Astrocyte (in vitro differentiated cells and primary cell): ENCODE measurements around the gene RASA2. TPM values are rescaled to one million over a fixed set of nuclear protein-coding genes. Genes with fewer than 3 reads are reported as not detected.
"Not testable (repeated sequence)": the region's sequence is repeated elsewhere in the genome, so short reads cannot be mapped to it uniquely, and the experiment has no call there.

Experiments
- DNase-seq: peaks from one replicate; pipeline ENCODE4 v3.0.0-alpha.2; 2010; ENCODE audit warnings: low read depth
- FAIRE-seq: peaks from 2 replicates; lab custom pipeline; 2011; peaks lifted over from hg19 to GRCh38; lab: Jason Lieb, UNC
- H2AFZ ChIP-seq: 2 replicates; pipeline ENCODE4 v1.6.0; 2012; ENCODE audit warnings: low read depth, low read length, inconsistent platforms
- H3K27ac ChIP-seq: 2 replicates; pipeline ENCODE4 v1.5.1; 2011; ENCODE audit warnings: low read depth, low read length, inconsistent platforms
- H3K27me3 ChIP-seq: 2 replicates; pipeline ENCODE4 v1.6.0; 2011; ENCODE audit warnings: low read length, inconsistent platforms; ENCODE audit not compliant: insufficient read depth
- H3K36me3 ChIP-seq: 2 replicates; pipeline ENCODE4 v1.5.1; 2011; ENCODE audit warnings: low read length, inconsistent platforms; ENCODE audit not compliant: insufficient read depth
- H3K4me1 ChIP-seq: 2 replicates; pipeline ENCODE4 v1.5.1; 2011; ENCODE audit warnings: low read length, inconsistent platforms; ENCODE audit not compliant: insufficient read depth
- H3K4me2 ChIP-seq: 2 replicates; pipeline ENCODE4 v1.6.0; 2012; ENCODE audit warnings: low read length, inconsistent platforms
- H3K4me3 ChIP-seq: 2 replicates; pipeline ENCODE4 v1.5.1; 2011; ENCODE audit warnings: low read depth, mild to moderate bottlenecking, low read length, inconsistent platforms; ENCODE audit not compliant: insufficient read depth
- H3K79me2 ChIP-seq: 2 replicates; pipeline ENCODE4 v1.6.0; 2012; ENCODE audit warnings: mild to moderate bottlenecking, low read length, inconsistent platforms; ENCODE audit not compliant: insufficient read depth
- H3K9ac ChIP-seq: 2 replicates; pipeline ENCODE4 v1.6.0; 2012; ENCODE audit warnings: mild to moderate bottlenecking, low read length, inconsistent platforms
- H3K9me3 ChIP-seq: 2 replicates; pipeline ENCODE4 v1.5.1; 2012; ENCODE audit warnings: low read depth, mild to moderate bottlenecking, low read length, inconsistent platforms; ENCODE audit not compliant: insufficient read depth
- H4K20me1 ChIP-seq: 2 replicates; pipeline ENCODE4 v1.6.0; 2012; ENCODE audit warnings: low read length, inconsistent platforms; ENCODE audit not compliant: insufficient read depth
- H3K27ac Mint-ChIP-seq: one replicate; pipeline ENCODE4 v1.8.0; 2021; ENCODE audit warnings: mild to moderate bottlenecking, mixed read lengths; ENCODE audit not compliant: unreplicated experiment
- H3K27me3 Mint-ChIP-seq: one replicate; pipeline ENCODE4 v1.8.0; 2021; ENCODE audit warnings: low read depth, mixed read lengths; ENCODE audit not compliant: unreplicated experiment
- H3K36me3 Mint-ChIP-seq: one replicate; pipeline ENCODE4 v1.8.0; 2021; ENCODE audit warnings: low read depth, mixed read lengths; ENCODE audit not compliant: unreplicated experiment
- H3K4me1 Mint-ChIP-seq: one replicate; pipeline ENCODE4 v1.8.0; 2021; ENCODE audit warnings: low read depth, mixed read lengths; ENCODE audit not compliant: unreplicated experiment
- H3K4me3 Mint-ChIP-seq: one replicate; pipeline ENCODE4 v1.8.0; 2021; ENCODE audit warnings: mild to moderate bottlenecking, moderate library complexity, mixed read lengths; ENCODE audit not compliant: unreplicated experiment
- H3K9me3 Mint-ChIP-seq: one replicate; pipeline ENCODE4 v1.8.0; 2021; ENCODE audit warnings: mild to moderate bottlenecking, mixed read lengths; ENCODE audit not compliant: unreplicated experiment
- CTCF ChIP-seq: IDR thresholded peaks from 2 replicates; pipeline ENCODE4 v1.5.1; 2011; ENCODE audit warnings: low read depth, mild to moderate bottlenecking, inconsistent platforms, low read length, moderate library complexity; ENCODE audit not compliant: insufficient read depth
- EZH2 ChIP-seq: IDR thresholded peaks from 2 replicates; pipeline ENCODE4 v1.6.1; 2012; ENCODE audit warnings: mild to moderate bottlenecking, low read length, inconsistent platforms; ENCODE audit not compliant: insufficient read depth
- total RNA-seq: library from RNA; stranded (reverse); gene quantifications from 2 replicates; pipeline ENCODE4 v1.2.1, GENCODE V29; 2021

Gene RASA2
- total RNA-seq, 1 donor from 2014 or later = 19.0 TPM

GRCh38 chr3:141625506-141625905 lies 138.7 kb downstream of the RASA2 start:
- Histone ChIP-seq H2AFZ (no peak overlapping the region), H3K4me2 (no peak overlapping the region), H3K9ac (no peak overlapping the region), H3K36me3 (no peaks in the 10 kb centered on the region), H3K4me1 (no peaks in the 10 kb centered on the region), H4K20me1 (no peaks in the 10 kb centered on the region), H3K27ac (no peak overlapping the region), H3K4me3 (no peak overlapping the region), H3K27me3 (no peaks in the 10 kb centered on the region), H3K9me3 (no peaks in the 10 kb centered on the region), H3K79me2 (no peaks in the 10 kb centered on the region)
- Mint-ChIP-seq H3K27ac (no peak overlapping the region), H3K27me3 (no peaks in the 10 kb centered on the region), H3K36me3 (peaks cover 2% of the 10 kb centered on the region), H3K9me3 (peaks cover 6% of the 10 kb centered on the region), H3K4me3 (no peak overlapping the region), H3K4me1 (peaks cover 5% of the 10 kb centered on the region)
- no peak for FAIRE-seq
- DNase-seq = no peak
- no peak for TF ChIP-seq CTCF
- no peak for TF ChIP-seq EZH2

GRCh38 chr3:141628334-141628733 lies 141.5 kb downstream of the RASA2 start:
- not testable (repeated sequence) for H3K27ac Mint-ChIP-seq, H3K4me1 Mint-ChIP-seq, H2AFZ ChIP-seq, H3K36me3 ChIP-seq, H3K9me3 Mint-ChIP-seq, FAIRE-seq, DNase-seq, H3K4me1 ChIP-seq, H4K20me1 ChIP-seq, H3K4me3 Mint-ChIP-seq, H3K4me2 ChIP-seq, H3K27me3 Mint-ChIP-seq, H3K4me3 ChIP-seq, H3K27me3 ChIP-seq, H3K79me2 ChIP-seq, H3K9me3 ChIP-seq, H3K27ac ChIP-seq, H3K9ac ChIP-seq, H3K36me3 Mint-ChIP-seq

- H3K9ac ChIP-seq, DNase-seq, H3K27me3 Mint-ChIP-seq, H3K27ac Mint-ChIP-seq, H3K9me3 Mint-ChIP-seq, H3K27ac ChIP-seq, H3K4me3 ChIP-seq, H3K4me2 ChIP-seq, FAIRE-seq, H3K4me1 Mint-ChIP-seq, H2AFZ ChIP-seq, H3K4me1 ChIP-seq, H3K79me2 ChIP-seq, H3K36me3 Mint-ChIP-seq, H3K9me3 ChIP-seq, H4K20me1 ChIP-seq, H3K27me3 ChIP-seq, H3K4me3 Mint-ChIP-seq, H3K36me3 ChIP-seq: not testable (repeated sequence)
Observed at GRCh38 chr3:141628868-141629441, 142.1 kb downstream of the RASA2 start.
